ENCODE measurements around the gene HNRNPL.
"Not testable (repeated sequence)": the region's sequence is repeated elsewhere in the genome, so short reads cannot be mapped to it uniquely, and the experiment has no call there.

Gene HNRNPL

DNA sequence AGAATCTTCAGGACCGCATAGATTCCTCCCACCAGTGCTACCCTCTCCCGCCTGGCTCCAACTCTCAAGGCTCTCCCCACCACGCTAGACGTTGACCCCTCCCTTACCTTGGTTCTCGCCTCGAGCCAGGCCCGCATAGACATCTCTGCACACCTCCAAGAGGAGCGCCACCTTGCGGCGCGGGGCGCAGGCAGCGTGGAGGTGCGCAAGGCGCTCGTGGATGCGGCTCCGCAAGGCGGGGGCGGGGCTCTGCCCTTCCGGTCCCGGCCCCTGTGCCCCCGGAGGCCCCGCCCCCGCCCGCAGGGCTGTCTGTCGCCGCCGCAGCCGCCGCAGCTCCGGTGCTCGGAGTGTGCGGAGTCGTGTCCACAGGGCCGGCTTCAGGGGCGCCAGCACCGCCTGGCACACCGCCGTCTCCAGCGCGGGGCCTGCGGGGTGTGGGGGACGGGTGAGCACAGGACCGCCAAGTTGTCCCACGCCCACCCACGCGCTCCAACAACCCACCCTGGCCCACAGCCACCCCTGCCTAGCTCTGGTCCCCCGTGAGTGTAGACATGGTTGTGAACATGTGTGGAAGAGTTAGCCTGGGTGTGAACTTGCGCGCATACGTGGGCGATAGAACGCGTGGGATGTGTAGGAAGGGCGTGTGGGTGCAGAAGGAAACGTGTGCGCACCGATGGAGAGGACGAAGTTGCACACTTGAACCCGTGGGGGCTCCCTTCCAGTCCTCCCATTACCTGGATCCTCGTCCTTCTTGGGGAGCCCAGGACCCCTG, 20.2 kb upstream of the HNRNPL start:
- DNase-seq (ENCODE audit: low read depth in 3 of 3) = peak; percentile 88 to 92 (median 91)

- no peak for DNase-seq (ENCODE audit: low read depth in 3 of 3)
Measured at GRCh38 chr19:38869160-38869835, 19.5 kb upstream of the HNRNPL start.

DNA sequence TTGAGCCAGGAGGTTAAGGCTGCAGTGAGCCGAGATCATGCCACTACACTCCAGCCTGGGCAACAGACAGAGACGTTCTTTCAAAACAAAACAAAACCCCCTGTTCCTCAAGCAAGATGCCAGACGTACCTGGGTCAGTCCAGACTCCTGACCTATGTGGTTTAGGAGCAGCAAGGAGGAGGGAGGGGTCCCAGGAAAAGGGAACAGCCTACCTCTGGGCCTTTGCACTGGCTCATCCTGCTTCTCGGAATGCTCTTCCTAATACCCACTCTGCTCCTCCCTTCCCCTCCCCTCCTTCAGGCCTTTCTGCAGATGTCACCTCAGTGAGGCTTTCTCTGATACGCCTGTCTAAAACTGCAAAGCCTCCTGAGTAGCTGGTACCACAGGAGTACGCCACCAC, 18.8 kb upstream of the HNRNPL start:
- no peak for DNase-seq (ENCODE audit: low read depth in 3 of 3)

DNA sequence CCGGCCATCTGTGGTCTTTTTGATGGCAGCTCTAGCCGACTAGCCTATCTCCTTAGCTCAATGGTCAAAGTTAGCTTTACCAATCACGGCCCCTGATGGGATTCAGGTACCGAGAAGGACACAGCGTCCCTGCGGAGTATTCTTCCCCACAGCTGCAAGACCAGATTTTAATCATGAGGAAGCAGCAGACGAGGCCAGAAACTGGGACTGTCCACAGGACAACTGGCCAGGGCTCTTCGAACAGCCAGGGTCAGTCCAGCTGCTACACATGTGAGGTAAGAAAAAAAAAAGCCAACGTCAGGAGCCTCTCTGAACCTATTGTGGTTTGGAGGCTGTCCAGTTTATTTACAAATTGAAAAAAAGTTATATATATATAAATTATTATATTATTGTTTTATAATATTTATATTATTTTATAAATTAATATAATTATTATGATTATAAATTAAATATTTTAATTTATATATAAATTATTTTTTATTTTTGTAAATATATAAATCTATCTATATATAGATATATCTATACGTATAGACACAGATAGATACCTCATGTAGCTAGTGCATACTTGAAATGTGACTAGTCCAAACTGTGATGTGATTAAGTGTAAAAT, 17.5 kb upstream of the HNRNPL start:
- DNase-seq (ENCODE audit: low read depth in 3 of 3) = no peak

GRCh38 chr19:38862321-38863059, 12.7 kb upstream of the HNRNPL start:
- DNase-seq (ENCODE audit: low read depth in 3 of 3) = no peak

DNA sequence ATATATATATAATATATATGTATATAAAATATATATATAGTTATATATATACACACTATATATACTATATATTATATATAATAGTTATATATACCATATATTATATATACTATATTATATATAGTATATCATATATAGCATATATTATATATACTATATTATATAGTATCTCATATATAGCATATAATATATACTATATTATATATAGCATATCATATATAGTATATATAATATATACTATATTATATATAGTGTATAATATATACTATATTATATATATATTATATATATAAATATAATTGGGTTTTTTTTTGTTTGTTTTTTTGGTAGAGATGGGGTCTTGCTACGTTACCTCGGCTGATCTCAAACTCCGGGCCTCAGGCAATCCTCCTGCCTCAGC, 11.6 kb upstream of the HNRNPL start:
- DNase-seq (ENCODE audit: low read depth in 3 of 3) = no peak

DNA sequence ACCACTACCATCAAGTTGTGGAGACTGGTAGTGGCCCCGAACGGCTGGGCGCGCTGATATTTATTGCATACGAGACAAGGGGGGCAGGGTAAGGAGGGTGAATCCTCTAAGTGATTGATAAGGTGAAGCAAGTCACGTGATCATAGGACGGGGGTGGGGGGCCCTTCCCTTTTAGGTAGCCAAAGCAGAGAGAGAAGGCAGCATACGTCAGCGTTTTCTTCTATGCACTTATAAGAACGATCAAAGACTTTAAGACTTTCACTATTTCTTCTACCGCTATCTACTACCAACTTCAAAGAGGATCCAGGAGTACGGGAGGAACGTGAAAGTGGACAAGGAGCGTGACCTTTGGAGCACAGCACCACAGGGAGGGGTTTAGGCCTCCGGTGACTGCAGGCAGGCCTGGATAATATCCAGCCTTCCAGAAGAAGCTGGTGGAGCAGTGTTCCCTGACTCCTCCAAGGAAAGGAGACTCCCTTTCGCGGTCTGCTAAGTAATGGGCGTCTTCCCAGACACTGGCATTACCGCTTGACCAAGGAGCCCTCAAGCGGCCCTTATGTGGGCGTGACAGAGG, 9.9 kb upstream of the HNRNPL start:
- not testable (repeated sequence) for DNase-seq (ENCODE audit: low read depth in 3 of 3)

- DNase-seq (ENCODE audit: low read depth in 3 of 3) = no peak
Measured at GRCh38 chr19:38856813-38857212, 7.0 kb upstream of the HNRNPL start.

DNA sequence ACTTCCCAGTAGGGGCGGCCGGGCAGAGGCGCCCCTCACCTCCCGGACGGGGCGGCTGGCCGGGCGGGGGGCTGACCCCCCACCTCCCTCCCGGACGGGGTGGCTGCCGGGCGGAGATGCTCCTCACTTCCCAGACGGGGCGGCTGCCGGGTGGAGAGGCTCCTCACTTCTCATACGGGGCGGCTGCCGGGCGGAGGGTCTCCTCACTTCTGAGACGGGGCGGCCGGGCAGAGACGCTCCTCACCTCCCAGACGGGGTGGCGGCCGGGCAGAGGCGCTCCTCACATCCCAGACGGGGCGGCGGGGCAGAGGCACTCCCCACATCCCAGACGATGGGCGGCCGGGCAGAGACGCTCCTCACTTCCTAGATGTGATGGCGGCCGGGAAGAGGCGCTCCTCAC, 6.0 kb upstream of the HNRNPL start:
- DNase-seq (ENCODE audit: low read depth in 3 of 3) = not testable (repeated sequence)

DNA sequence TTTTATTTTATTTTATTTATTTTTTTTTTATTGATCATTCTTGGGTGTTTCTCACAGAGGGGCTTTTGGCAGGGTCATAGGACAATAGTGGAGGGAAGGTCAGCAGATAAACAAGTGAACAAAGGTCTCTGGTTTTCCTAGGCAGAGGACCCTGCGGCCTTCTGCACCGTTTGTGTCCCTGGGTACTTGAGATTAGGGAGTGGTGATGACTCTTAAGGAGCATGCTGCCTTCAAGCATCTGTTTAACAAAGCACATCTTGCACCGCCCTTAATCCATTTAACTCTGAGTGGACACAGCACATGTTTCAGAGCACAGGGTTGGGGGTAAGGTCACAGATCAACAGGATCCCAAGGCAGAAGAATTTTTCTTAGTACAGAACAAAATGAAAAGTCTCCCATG, 5.2 kb upstream of the HNRNPL start:
- DNase-seq (ENCODE audit: low read depth in 3 of 3) = not testable (repeated sequence)

GRCh38 chr19:38853214-38853613, 3.4 kb upstream of the HNRNPL start:
- no peak for DNase-seq (ENCODE audit: low read depth in 3 of 3)

- peak in 1 of 3 experiments; percentile 26 for DNase-seq (ENCODE audit: low read depth in 3 of 3)
Measured at GRCh38 chr19:38852231-38853044, 2.7 kb upstream of the HNRNPL start.

GRCh38 chr19:38851622-38852230, 1.9 kb upstream of the HNRNPL start:
- peak; percentile 83 to 84 (median 84) for DNase-seq (ENCODE audit: low read depth in 3 of 3)

DNA sequence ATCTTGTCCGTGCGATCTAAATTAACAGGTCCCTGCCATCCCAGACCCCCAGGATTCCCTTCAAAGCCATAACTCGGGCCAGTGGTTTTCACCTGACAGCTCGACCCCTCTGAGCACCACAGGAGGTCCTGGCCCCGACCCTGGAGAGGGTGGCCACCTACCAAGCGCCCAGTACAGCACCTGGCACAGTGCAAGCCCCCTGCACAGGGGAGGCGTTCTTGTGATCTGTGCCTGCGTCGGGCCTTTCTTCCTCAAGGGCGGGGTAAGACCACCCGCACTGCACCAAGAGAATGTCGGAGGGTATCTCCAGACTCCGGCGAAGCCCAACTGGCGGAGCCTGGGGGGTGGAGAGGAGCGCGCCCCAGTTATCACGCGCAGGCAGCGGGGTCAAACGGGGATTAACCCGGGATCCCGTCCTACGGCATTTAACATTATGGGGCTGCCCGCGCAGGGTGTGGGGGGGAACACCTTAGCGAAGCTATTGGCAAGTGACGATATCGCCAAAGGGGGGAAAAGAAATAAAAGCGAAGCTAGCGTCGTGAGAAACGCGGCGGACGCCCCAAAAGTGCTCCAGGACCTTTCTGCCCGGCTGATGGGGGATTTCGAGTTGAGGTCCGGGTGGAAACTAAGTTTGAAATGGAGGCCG, 1.3 kb upstream of the HNRNPL start:
- no peak for DNase-seq (ENCODE audit: low read depth in 3 of 3)

DNA sequence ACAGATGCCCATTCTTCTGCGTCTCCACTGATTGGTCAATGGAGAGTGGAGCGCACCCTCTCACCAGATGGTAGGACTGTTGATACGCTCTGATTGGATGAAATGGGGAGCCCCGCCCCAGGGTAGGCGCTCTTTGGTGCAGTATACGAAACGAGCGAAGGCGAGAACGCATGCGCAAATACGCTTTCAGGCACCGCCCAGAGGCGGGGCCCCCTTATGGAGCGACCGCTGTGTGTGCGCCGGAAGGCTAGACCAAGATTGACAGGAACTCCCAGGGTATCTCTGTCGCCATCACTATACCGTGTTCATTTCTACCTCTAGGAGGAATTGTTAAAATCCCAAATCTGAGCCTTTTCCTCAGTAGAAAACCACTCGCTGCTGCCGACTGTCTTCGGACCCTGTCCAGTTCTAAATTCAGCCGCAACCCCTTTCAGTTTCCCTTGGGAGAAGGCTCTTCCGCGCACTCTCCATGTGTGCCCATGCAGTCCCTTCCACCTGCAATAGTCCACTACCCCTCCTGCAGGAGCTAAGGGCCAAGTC, 720 bp upstream of the HNRNPL start:
- peak; percentile 88 to 98 (median 97) for DNase-seq (ENCODE audit: low read depth in 3 of 3)

GRCh38 chr19:38849147-38849859, 483 bp downstream of the HNRNPL start:
- DNase-seq (ENCODE audit: low read depth in 3 of 3) = peak; percentile 98 to 99 (median 98)

- no peak for DNase-seq (ENCODE audit: low read depth in 3 of 3)
Measured at GRCh38 chr19:38848299-38849146, 1.3 kb downstream of the HNRNPL start.

- no peak for DNase-seq (ENCODE audit: low read depth in 3 of 3)
Measured at GRCh38 chr19:38846097-38846496, 3.7 kb downstream of the HNRNPL start.
